NCI-H1930 (cell line): ENCODE measurements around the gene SUSD3.
"Not testable (repeated sequence)": the region's sequence is repeated elsewhere in the genome, so short reads cannot be mapped to it uniquely, and the experiment has no call there.

ENCODE experiments used
- DNase-seq, 2 experiments: peaks; one replicate each; lab custom pipeline; 2025; lab: John Stamatoyannopoulos, UW

The SUSD3 gene

DNA sequence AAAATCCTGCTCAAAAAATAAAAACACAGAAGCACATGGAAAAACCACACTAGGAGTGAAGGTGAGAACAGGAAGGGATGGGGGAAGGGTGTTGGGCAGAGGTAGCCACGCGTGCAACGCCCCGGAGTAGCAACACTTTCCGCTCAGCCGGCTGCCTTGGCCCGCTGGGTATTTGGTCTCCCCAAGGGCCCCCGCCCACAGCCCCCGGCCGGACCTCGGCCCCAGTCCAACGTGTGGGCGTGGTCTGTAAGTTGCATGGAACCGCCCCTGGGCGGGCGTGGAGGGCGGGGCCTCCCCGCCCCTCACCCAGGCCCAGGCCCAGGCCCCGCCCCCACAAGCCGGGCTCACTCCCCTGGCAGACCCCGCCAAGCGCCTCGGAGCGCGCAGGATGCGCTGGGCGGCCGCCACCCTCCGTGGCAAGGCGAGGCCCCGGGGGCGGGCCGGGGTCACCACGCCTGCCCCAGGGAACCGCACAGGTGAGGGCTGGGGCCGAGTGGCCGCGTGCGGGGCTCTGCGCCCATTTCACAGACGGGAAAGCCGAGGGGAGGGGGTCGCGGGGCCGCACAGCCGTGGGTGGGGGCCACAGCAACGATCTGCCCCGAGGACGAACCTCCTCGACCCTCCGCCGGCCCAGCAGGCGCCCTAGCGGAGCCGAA is at the start of gene SUSD3:
Gene SUSD3 (plus strand): TSS at position 347 of the 656 bp plus-strand sequence. CDS start 42 bp downstream, at position 389.
- DNase-seq: no peak

DNA sequence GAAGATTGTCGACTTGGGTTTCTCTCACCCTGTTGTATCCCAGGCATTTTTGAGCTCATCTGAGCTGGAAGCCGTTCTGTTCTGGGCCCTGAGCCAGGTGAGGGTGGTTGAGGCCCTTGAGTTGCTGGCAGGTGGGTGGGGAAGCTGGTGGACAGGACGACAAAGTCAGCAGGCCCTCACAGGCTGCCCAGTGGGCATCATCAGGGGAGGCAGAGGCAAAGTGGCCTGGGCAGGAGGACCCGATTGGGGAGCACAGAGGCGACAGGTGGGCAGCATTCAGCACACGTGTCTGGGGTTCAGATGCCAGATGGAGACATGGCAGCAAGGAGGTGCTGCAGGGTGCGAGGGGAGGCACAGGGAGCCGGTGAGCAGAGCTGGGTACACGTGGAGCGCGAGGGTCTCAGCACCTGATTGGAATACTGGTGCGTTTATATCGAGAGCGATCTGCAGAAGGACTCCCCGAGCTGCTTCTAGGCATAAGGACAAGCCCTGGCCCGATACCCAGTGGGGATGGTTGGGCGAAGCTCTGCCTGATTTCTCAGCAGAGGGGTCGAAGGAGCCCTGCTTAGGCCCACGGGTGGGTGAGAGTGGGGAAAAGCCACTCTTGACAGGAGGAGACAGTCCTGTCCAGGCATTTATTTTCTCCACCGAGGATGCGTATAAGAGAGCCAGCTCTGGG is 49.0 kb upstream of the SUSD3 start:
- DNase-seq: no peak

DNA sequence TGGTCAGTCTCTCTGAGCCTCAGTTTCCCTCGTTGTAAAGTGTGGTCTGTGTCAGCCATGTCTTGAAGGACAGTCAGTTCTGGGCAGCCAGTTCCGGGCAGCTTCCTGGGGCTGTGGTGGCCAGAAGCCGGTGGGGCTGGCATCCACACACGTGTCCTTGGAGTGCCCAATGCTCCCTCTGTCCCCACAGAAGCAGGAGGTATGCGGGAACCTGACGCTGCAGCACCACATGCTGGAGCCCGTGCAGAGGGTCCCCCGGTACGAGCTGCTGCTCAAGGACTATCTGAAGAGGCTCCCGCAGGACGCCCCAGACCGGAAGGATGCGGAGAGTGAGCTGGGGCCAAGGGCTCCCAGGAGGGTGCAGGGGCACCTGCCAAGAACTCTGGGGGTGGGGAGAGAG is 48.4 kb upstream of the SUSD3 start:
- no peak for DNase-seq

DNA sequence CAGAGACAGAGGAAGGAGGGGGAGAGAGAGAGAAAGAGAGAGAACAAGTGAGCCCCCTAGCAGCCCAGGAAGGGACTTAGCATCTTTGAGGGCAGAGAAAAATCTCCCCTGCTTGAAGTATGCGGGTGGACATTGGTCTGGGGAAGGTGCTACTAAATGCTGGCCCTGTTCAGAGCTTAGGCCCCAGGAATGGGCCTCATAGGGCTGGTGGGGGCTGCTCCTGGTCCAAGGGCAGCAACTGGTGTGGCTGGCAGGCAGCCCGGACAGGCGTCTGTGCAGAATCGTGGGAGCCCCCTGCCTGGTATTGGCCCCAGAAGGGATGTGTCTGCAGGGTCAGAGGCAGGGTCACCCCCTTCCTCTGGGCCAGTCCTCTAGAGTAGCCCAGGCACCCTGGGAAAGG is 47.8 kb upstream of the SUSD3 start:
- DNase-seq: no peak

DNA sequence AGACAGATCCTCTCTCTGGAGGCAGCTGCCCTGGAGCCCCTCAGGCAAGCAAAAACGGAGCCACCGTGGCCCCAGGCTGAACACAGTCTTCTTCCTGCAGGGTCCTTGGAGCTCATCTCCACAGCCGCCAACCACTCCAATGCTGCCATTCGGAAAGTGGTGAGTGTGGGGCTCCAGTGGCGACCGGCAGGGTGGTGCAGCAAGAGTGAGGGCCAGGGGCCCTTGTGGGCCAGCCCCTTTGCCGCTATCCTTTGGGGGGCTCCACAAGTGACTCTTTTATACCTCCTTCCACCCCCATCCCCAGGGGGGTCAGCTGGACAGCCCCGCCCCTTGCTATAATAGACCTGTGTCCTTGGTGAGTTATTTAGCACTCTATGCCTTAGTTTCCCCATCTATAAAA is 47.4 kb upstream of the SUSD3 start:
- no peak for DNase-seq

DNA sequence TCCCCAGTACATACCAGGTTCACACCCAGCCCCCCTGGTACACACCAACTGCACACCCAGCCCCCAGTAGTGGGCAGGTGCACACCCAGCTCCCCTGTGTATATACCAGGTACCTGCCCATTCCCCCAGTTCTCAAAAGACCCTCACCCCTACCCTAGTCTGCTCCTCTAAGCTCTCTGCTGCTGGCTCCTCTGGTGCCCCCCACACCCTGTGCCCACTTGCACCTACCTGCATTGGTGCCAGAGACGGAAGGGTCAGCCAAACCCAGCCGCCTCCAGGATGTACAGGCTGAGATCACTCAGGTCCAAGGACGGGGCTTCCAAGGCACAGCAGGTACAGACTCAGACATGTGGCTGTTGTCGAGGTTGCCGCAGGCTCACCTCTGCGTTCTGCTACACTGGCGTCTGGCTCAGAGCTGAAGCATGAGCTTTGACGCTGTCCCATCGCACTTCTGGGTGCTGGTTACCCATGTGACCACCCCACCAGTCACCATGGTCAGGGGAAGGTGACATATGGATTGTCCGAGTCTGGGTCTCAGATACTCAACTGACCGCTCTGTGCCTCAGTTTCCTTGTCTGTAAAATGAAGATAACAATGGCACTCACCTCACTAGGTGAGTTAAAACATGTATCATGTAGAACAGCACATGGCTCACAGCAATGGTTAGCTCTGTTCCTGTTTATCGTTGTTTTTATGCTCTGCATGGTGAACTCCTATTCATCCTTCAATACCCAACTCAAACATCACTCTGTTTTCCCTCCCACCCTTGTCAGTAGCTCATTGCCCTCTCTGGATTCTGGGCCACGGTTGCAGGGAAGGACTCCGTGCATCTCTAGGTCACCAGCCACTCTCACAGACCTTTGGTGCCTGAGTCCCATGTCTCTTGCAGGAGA is 45.3 kb upstream of the SUSD3 start:
- DNase-seq: no peak

DNA sequence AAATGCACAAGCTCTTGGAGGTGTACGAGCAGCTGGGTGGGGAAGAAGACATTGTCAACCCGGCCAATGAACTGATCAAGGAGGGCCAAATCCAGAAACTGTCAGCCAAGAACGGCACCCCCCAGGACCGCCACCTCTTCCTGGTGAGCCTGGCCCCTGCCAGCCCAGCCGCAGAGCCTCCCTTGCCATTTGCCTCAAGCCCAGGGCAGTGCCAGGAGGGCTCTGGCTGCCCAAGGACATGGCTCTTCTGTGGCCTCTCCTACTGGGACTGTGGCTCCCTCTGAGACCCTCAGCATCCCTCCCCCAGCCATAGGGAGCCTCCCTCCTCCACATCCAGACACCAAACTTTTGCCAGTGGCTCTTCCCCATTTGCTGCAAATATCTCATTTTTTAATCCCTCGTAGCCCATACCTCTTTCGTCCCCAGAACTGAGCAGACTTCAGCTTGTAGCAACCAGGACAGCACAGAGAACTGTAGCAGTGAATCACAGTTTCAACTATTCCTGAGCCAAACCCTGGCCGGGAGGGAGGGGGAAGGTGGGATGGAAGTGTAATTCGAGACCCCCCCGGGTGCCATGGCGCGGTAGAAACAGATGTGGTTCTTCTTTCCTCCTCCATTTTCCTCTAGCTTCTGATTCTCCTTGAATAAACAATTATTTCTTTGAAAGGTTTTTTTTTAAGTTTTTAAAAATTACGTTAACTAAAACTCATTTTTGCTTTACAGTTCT is 44.5 kb upstream of the SUSD3 start:
- DNase-seq: no peak

DNA sequence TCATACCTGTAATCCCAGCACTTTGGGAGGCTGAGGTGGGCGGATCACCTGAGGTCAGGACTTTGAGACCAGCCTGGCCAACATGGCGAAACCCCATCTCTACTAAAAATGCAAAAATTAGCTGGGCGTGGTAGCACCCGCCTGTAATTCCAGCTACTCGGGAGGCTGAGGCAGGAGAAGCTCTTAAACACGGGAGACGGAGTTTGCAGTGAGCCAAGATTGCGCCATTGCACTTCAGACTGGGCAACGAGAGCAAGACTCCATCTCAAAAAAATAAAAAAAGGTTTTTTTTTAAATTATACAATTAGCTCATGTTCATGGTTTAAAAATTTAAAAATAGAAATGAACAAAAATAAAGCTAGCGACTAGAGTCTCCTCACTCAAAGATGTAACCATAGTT is 43.3 kb upstream of the SUSD3 start:
- not testable (repeated sequence) for DNase-seq

DNA sequence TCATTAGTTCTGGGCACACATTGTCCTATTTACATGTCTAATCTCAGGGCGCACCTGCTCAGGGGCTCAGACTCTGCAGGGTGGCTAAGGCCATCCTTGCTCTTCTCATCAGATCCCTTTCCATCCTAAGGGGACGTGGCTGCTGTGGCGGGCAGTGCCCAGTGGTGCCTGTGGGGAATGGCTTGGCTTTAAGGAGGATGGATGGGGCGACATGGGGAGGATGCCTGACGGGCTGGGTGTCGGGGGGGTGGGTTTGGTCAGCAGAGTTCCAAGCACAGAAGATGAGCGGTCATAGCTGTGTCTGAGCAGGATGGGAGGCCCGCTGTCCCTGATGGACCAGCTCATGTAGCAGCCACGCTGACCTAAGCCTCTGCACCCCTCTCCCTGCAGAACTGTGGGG is 40.9 kb upstream of the SUSD3 start:
- DNase-seq: no peak

DNA sequence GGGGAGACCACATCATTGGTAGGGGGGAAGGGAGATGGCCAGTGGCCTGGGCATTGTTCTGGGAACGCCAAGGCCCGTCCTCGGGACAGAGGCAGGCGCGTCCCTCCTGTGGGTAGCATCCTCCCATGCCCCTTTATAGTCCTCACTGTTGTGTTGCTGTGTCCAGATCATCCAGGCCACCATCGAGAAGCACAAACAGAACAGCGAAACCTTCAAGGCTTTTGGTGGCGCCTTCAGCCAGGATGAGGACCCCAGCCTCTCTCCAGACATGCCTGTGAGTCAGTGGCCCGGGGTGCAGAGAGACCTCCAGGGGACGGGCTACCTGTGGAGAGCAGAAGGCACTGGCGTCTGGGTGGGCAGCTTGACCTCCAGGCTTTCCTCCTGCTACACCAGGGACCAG is 38.4 kb upstream of the SUSD3 start:
- no peak for DNase-seq

DNA sequence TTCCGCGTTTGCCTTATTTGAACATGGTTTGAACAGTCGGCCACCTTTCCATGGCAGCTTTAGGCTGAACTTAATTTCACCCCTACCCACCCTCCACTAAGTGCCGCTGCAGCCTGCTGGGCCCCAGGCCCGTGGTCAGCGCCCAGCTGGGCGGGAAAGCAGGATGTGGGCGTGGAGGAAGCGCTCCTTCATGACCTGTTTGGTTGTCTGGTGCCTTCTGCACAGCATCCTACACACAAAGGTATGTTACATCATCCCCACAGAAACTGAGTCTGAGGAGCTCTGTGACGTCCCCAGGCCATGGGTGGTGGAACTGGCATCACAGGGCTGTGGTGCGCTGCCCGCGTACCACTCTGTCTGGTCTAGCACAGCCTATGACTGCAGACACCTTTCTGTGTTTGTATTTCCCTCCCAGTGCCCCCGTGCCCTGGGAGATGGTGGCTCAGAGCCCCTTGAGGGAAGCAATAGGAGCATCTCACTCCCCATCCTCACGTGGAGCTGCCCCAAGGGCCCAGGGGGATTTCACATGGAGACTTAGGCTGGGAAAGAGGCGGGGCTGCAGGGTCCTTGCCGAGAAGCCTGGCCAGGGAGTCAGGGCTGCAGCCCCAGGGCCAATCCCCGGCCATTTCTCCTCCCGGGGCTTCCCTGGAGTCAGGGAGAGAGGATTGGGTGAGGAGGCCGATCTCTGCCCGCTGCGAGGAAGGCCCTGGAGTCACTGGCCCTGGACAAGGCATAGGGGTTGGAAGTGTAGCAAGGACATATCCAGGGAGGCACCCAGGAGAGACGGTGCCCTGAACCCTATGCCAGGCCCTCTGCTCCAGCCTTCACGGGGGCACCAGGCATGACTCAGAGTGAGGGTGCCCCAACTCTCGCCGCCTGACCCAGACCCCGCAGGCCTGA is 37.5 kb upstream of the SUSD3 start:
- DNase-seq: no peak

DNA sequence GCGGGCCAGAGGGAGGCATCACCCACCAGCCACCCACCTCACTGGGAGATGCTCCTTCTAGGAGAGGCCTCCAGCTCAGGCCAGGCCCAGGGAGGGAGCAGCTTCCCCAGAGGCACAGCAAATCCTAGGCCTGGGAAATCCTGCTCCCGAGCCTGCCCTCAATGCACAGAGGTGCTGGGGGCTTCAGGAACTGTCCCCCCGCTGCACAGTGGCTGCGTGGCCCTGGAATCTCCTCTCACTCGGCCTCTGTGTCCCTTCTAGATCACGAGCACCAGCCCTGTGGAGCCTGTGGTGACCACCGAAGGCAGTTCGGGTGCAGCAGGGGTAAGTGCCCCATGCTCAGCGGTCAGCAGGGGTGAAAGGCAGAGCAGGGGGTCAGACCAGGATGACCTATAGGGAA is 36.4 kb upstream of the SUSD3 start:
- DNase-seq: no peak

DNA sequence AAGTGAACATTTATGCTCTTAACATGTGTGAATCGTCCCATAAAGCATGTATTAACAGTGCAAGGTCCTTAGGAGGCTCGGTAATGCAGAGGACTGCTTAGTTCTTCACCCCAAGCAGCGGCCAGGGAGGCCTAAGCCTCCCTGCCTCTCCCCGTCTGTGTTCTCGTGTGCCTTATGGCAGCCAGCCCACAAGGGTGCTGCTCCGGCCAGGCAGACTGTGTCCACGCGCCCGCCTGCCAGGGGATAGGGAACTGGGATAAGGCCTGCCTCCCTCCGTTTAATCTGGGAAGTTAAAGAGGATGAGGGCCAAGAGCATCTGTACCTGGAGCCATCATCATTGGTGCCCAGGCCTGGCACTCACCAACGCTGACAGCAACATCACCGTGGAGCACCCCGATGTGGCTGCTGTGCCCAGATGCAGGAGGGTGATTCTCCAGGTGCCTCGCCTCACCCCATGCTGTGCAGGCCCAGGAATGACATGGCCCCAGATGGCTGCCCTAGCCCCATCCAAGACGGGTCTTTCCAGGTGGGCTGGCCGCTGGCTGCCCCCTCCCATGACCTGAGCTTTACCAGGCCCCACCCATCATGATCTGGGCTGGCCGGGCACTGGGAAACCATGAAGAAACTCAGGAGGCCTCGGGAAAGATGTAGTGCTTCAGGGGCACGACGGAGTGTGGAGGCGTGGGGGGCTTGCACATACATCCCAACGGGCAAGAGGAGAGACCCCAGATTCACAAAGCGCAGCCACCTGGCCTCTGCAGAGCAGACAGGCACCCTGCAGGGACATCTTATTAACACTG is 35.6 kb upstream of the SUSD3 start:
- no peak for DNase-seq

DNA sequence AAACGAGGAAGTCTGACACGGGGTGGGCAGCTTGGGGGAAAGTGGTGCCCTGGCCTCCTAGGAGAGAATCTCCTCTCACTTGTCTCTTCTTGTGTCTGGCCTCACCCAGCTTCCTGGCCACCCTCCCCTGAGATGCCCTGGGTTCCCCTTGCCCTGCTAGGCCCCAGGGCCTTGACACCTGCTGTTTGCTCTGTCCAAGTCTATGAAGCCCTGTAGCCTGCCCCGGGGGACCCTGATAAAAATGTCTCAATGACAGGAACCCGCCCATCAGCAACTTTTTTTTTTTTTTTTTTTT is 35.0 kb upstream of the SUSD3 start:
- no peak for DNase-seq

DNA sequence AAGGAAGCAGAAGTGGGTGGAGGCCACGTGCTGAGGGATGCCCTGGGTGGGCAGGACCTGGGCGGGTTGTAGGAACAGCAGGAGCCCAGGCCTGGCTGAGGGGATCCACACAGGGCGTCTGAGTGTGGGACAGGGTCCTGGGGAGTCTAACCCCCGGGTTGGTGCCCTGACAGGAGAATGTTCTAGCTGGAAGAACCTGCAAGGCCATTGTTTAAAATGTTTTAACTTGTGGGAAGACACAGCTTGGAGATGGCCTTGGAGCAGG is 33.9 kb upstream of the SUSD3 start:
- no peak for DNase-seq

DNA sequence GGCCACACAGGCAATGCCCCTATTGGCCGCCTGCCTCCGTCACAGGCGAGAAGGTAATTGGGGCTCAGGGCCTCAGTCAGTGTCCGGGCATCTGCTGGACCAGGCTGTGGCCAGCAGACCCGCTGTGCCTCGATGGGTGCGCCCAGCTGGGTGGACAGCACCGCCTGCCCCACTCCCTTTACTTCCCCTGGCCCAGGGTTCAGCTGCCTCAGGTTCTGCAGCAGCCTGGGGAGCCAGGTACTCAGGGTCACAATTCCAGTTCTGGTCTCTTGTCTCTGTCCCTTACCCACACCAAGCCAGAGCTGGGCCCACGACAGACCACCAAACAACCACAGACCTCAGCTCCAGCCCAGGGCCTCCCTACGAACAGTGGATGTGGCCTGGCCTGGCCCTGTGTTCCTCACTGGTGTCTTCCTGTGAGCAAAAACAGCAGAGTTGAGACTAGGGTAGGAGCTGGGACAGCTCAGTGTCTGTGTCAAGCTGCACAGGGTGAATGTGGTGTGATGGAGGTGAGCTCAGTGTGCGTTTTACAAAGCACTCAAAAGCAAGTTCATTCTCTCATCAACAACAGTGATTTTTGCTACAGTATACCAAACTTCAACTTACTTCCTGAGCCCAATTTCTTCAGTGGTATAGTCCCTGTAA is 33.4 kb upstream of the SUSD3 start:
- DNase-seq: no peak

DNA sequence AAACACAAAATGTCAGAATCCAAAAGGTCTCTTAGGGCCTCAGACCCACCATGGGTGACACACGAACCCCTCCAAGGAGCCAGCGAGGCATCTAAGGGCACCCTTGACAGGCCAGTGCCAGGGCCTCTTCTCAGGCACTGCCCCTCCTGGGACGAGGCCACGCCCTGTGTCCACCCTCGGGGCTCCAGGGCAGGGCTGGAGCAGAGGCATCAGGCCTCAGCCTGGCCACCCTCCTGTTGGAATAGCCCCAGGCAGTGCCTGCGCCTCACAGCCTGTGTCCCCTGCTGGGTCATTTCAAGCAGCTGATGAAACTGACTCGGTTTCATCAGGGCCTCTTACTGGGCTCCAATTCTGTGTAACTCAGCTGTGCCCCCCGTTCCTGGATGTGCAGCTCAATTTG is 32.8 kb upstream of the SUSD3 start:
- DNase-seq: no peak

DNA sequence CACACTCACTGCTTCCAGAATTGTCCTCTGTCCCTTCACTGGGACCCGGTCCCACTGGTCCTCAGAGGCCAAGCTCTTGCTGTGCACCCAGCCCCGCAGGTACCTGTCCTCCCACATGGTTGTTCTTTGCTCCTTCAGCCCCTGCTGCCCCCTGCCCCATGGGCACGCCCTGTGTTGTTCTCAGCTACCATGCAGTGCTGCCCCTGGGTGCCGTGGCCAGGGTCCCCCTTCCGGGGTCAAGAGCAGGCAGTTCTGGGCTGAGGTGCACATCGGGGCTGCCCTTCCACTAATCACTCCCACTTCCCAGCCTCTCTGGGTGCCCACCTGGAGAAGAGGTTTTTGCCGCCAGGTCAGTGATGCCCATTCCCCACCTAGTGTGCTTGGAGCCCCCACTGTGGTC is 31.9 kb upstream of the SUSD3 start:
- no peak for DNase-seq

DNA sequence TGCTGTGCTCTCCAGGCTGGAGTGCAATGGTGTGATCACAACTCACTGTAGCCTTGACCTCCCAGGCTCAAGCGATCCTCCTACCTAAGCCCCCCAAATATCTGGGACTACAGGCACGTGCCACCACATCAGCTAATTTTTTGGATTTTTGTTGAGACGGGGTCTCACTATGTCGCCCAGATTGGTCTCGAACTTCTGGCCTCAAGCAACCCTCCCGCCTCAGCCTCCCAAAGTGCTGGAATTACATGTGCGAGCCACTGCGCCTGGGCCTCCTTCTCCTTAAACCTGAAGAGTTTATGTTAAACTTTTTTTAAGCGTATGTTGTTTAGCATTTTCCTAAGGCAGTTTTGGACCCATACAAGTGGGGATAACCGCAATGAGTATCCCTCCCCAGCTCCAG is 30.8 kb upstream of the SUSD3 start:
- DNase-seq: no peak

DNA sequence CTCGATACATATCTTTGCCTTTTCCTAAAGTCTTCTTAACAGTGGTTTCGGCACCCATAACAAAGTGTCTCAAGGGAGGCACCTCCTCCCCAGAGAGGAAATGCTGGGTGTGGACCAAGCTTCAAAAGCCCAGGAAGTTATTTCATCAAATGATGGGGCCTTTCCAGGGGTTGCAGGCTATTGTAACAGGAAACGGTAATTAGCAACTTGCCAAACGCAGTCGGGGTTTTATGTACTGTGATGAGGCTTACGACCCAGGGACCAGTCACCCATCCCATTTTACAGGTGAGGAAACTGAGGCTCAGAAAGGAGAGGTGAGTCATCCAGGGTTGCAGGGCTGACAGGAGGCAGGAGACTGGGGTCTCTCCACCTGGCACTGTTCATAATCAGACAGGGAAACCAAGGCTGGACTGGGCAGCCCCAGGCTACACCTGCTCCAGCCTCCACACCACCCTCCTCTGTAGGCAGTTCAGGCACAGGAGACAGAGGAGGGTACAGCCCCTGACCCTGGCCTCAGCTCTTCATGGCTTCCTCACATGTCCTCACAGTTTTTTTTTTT is 30.0 kb upstream of the SUSD3 start:
- DNase-seq: no peak
